CD4-positive, alpha-beta memory T cell (primary cell): ENCODE data around the gene FAF2. TPM values are rescaled to one million over a fixed set of nuclear protein-coding genes. Genes with fewer than 3 reads are reported as not detected.
A peak's percentile ranks its signal among the peaks of the same experiment; 100 is the strongest.

Experiments used
- CTCF ChIA-PET: fragments of 350-600 bp; sonication (Branson Sonifier 250); formaldehyde crosslinking; loops from one replicate; lab custom pipeline; 2021; ENCODE audit warnings: inconsistent platforms; ENCODE audit not compliant: partially characterized antibody; lab: Charles Lee
- POLR2A ChIA-PET: fragments of 350-600 bp; sonication (Branson Sonifier 250); formaldehyde crosslinking; loops from one replicate; lab custom pipeline; 2021; ENCODE audit not compliant: partially characterized antibody; lab: Charles Lee
- DNase-seq, 5 donors: peaks; one replicate each; pipeline versions ENCODE4 v3.0.0 to v3.0.0-alpha.2; 2020 to 2022; ENCODE audit warnings: mixed read lengths in 1 of 5
- H3K27ac ChIP-seq: one replicate; pipeline ENCODE4 v1.7.0; 2013; ENCODE audit warnings: low read depth, low read length
- H3K27me3 ChIP-seq: 2 replicates; pipeline ENCODE4 v1.7.0; 2013; ENCODE audit warnings: mild to moderate bottlenecking, low read length, moderate library complexity; ENCODE audit not compliant: insufficient read depth
- H3K36me3 ChIP-seq: 2 replicates; pipeline ENCODE4 v1.7.0; 2013; ENCODE audit warnings: mild to moderate bottlenecking, low read length, moderate library complexity; ENCODE audit not compliant: insufficient read depth
- H3K4me1 ChIP-seq: 2 replicates; pipeline ENCODE4 v1.7.0; 2013; ENCODE audit warnings: mild to moderate bottlenecking, low read length, moderate library complexity; ENCODE audit not compliant: insufficient read depth
- H3K4me3 ChIP-seq, 2 donors: one replicate each; pipeline ENCODE4 v1.7.0; 2013; ENCODE audit warnings: low read length in 2 of 2, mild to moderate bottlenecking in 1 of 2
- H3K9me3 ChIP-seq, 2 donors: one replicate each; pipeline ENCODE4 v1.7.0; 2013; ENCODE audit warnings: low read length in 2 of 2, control low read depth in 1 of 2; ENCODE audit not compliant: control insufficient read depth in 1 of 2
- H3K27ac Mint-ChIP-seq, 7 donors: one replicate each; pipeline ENCODE4 v1.8.0; 2020 to 2021; ENCODE audit warnings: mixed read lengths in 7 of 7, mild to moderate bottlenecking in 6 of 7, inconsistent platforms in 3 of 7, moderate library complexity in 3 of 7
- H3K27me3 Mint-ChIP-seq, 2 donors: one replicate each; pipeline ENCODE4 v1.8.0; 2020 to 2021; ENCODE audit warnings: mixed read lengths in 2 of 2
- H3K36me3 Mint-ChIP-seq, 2 donors: one replicate each; pipeline ENCODE4 v1.8.0; 2020 to 2021; ENCODE audit warnings: mixed read lengths in 2 of 2, inconsistent platforms in 1 of 2, mild to moderate bottlenecking in 1 of 2
- H3K4me1 Mint-ChIP-seq, 4 donors: one replicate each; pipeline ENCODE4 v1.8.0; 2020 to 2021; ENCODE audit warnings: mixed read lengths in 4 of 4, mild to moderate bottlenecking in 1 of 4
- H3K4me3 Mint-ChIP-seq, 8 donors: one replicate each; pipeline ENCODE4 v1.8.0; 2020 to 2021; ENCODE audit warnings: mixed read lengths in 8 of 8, mild to moderate bottlenecking in 7 of 8, moderate library complexity in 6 of 8, inconsistent platforms in 3 of 8
- H3K9me3 Mint-ChIP-seq, 8 donors: one replicate each; pipeline ENCODE4 v1.8.0; 2020 to 2021; ENCODE audit warnings: mixed read lengths in 8 of 8, mild to moderate bottlenecking in 5 of 8, inconsistent platforms in 3 of 8, moderate library complexity in 1 of 8
- intact Hi-C: fragments of 100-400 bp; cut with micrococcal nuclease; formaldehyde crosslinking; loops from one replicate; pipeline ENCODE4 v1.15.1; 2023
- polyA plus RNA-seq, 2 donors: library from polyadenylated mRNA; unstranded; fragments of 300-500 nt; fragmentation: Illumina TruSeq; gene quantifications; one replicate each; pipeline ENCODE4 v1.2.3, GENCODE V29; 2021
- total RNA-seq, 2 experiments: library from RNA; stranded (reverse); gene quantifications; one replicate each; pipeline ENCODE4 v1.2.3, GENCODE V29; 2021

Gene FAF2
- total and polyA plus RNA-seq, 4 experiments from 2014 or later, result 10.8 to 33.6 (median 25.4) TPM

- peaks cover 47 to 81% (median 57%) of the 10 kb centered on the region in 4 donors for H3K4me1 Mint-ChIP-seq
- H3K36me3 Mint-ChIP-seq, result peaks cover 6 to 34% of the 10 kb centered on the region in 2 donors
- no peaks in the 10 kb centered on the region for H3K27me3 Mint-ChIP-seq
- H3K9me3 Mint-ChIP-seq, result peaks cover 0 to 4% (median 0%) of the 10 kb centered on the region in 8 donors
- H3K27me3 ChIP-seq, result no peaks in the 10 kb centered on the region
- no peaks in the 10 kb centered on the region for H3K9me3 ChIP-seq
- DNase-seq, result no peak
- intact Hi-C loops, result loop anchor here (5.0 kb wide), 2 partner anchors 47 to 468 kb away; partner anchors contain the start of gene UIMC1
- peaks cover 60% of the 10 kb centered on the region for H3K4me1 ChIP-seq
- H3K4me3 Mint-ChIP-seq, result peak overlapping the region in 1 of 8 donors; percentile 99
- ChIA-PET CTCF (interaction anchor here (1.9 to 4.0 kb wide), 3 partner anchors 34 to 122 kb away, joined by 8 to 26 read pairs (median 25); partner anchors contain the start of genes CLTB and FAF2), POLR2A (interaction anchor here (1.3 to 20.1 kb wide), 8 partner anchors 4 to 150 kb away, joined by 3 to 533 read pairs (median 54); partner anchors contain the start of genes CDHR2, CLTB, FAF2 and RNF44)
- H3K36me3 ChIP-seq, result peaks cover 3% of the 10 kb centered on the region
- no peak overlapping the region for H3K4me3 ChIP-seq
- H3K27ac Mint-ChIP-seq, result peak overlapping the region; percentile 99 to 100 (median 100)
- no peak overlapping the region for H3K27ac ChIP-seq
Observed at GRCh38 chr5:176538989-176539384, 90.8 kb downstream of the FAF2 start.

GRCh38 chr5:176540476-176540899 lies 92.3 kb downstream of the FAF2 start:
- peaks cover 62% of the 10 kb centered on the region for H3K4me1 ChIP-seq
- Mint-ChIP-seq H3K9me3 (peaks cover 0 to 4% (median 0%) of the 10 kb centered on the region in 8 donors), H3K27me3 (no peaks in the 10 kb centered on the region), H3K27ac (peak overlapping the region; percentile 95 to 100 (median 98)), H3K36me3 (peaks cover 3 to 25% of the 10 kb centered on the region in 2 donors), H3K4me3 (peak overlapping the region; percentile 25 to 97 (median 90)), H3K4me1 (peaks cover 42 to 80% (median 52%) of the 10 kb centered on the region in 4 donors)
- ChIA-PET POLR2A (interaction anchor here (1.7 to 20.1 kb wide), 5 partner anchors 11 to 179 kb away, joined by 4 to 533 read pairs (median 22); partner anchors contain the start of genes CLTB, FAF2, KIAA1191 and RNF44), CTCF (interaction anchor here (0.7 to 3.9 kb wide), 4 partner anchors 10 to 125 kb away, joined by 3 to 40 read pairs (median 3); partner anchors contain the start of gene FAF2)
- no peaks in the 10 kb centered on the region for H3K27me3 ChIP-seq
- H3K4me3 ChIP-seq, result no peak overlapping the region
- H3K27ac ChIP-seq, result peak overlapping the region; percentile 86
- intact Hi-C loops, result no loop called here
- no peaks in the 10 kb centered on the region for H3K9me3 ChIP-seq
- no peak for DNase-seq
- H3K36me3 ChIP-seq, result no peaks in the 10 kb centered on the region

DNA sequence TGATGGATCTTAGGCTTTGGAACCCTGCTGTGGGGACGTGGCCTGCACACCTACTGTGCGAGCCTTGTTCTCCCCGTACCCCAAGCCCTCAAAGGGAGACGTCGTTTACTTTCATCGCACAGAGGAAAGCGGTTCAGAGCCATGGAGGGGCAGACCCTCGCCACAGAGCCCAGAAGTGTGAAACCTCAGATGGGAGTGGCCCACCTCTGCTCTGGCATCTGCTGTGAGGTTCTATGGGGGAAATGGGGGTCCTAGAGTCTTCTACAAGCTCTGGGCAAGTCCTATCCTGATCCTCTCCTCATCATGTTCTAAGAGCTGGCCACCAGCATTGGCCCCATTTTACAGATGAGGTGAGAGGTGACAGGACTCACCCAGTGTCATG lies 92.8 kb downstream of the FAF2 start:
- Mint-ChIP-seq H3K4me3 (peak overlapping the region; percentile 83 to 97 (median 92)), H3K4me1 (peaks cover 42 to 79% (median 55%) of the 10 kb centered on the region in 4 donors), H3K27me3 (no peaks in the 10 kb centered on the region), H3K36me3 (peaks cover 0 to 20% of the 10 kb centered on the region in 2 donors), H3K27ac (peak overlapping the region; percentile 95 to 100 (median 98)), H3K9me3 (peaks cover 0 to 4% (median 0%) of the 10 kb centered on the region in 8 donors)
- H3K36me3 ChIP-seq, result no peaks in the 10 kb centered on the region
- H3K9me3 ChIP-seq, result no peaks in the 10 kb centered on the region
- no peaks in the 10 kb centered on the region for H3K27me3 ChIP-seq
- POLR2A ChIA-PET, result interaction anchor here (0.7 to 20.1 kb wide), 7 partner anchors 11 to 180 kb away, joined by 3 to 533 read pairs (median 22); partner anchors contain the start of genes CLTB, FAF2, KIAA1191 and RNF44
- H3K4me1 ChIP-seq, result peaks cover 66% of the 10 kb centered on the region
- CTCF ChIA-PET, result interaction anchor here (2.0 to 3.9 kb wide), 2 partner anchors 11 to 93 kb away, joined by 11 to 40 read pairs; partner anchors contain the start of gene FAF2
- DNase-seq, result peak in 4 of 5 donors; percentile 26 to 47 (median 38)
- H3K4me3 ChIP-seq, result peak overlapping the region; percentile 53 to 81
- intact Hi-C loops, result no loop called here
- peak overlapping the region; percentile 86 for H3K27ac ChIP-seq

DNA sequence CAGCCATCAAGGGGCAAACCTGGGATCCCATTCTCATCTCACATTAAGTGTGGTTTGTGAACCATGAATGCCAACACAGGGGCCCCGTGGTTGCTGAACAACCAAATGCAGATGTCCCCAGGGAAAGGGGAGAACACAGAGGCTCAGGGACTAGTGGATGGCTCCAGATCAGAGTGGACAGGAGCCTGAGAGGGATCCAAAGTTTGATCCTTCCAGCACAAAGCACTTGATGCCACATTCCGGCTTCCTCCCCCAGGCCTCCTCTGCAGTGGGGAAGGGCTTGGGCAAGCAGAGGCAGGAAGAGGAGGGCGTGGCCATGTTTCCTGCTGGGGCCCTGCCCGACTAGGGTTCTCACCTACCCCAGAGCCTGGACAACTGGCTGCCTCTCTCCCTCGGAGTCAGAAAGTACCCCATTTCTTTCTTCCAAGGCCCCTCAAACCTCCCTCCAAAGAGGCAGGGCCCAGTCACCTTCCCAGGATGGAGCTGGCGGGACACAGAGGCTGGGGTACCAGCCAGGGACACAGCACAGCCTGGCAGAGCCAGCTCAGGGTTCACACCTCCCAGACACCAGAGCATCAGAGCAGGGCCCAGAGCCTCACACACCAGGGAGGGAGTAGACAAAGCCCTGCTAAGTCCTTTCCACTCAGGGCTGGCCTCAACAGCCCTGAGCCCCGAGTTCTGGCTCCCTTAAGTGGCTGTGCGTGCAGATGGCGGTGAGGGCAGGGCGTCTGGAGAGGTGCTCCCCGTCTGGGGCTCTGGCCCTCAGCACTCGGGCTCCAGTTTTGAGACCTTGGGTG lies 93.4 kb downstream of the FAF2 start:
- H3K9me3 ChIP-seq, result no peaks in the 10 kb centered on the region
- H3K27ac ChIP-seq, result peak overlapping the region; percentile 86
- H3K4me3 ChIP-seq, result peak overlapping the region; percentile 53 to 81
- no peaks in the 10 kb centered on the region for H3K27me3 ChIP-seq
- peak; percentile 74 to 86 (median 78) for DNase-seq
- Mint-ChIP-seq H3K4me1 (peaks cover 45 to 83% (median 59%) of the 10 kb centered on the region in 4 donors), H3K9me3 (peaks cover 0 to 4% (median 0%) of the 10 kb centered on the region in 8 donors), H3K36me3 (peaks cover 0 to 16% of the 10 kb centered on the region in 2 donors), H3K27ac (peak overlapping the region; percentile 95 to 100 (median 98)), H3K4me3 (peak overlapping the region; percentile 83 to 97 (median 92)), H3K27me3 (no peaks in the 10 kb centered on the region)
- no peaks in the 10 kb centered on the region for H3K36me3 ChIP-seq
- POLR2A ChIA-PET, result interaction anchor here (0.7 to 20.1 kb wide), 12 partner anchors 12 to 189 kb away, joined by 3 to 533 read pairs (median 12); partner anchors contain the start of genes CLTB, FAF2, HIGD2A and KIAA1191
- intact Hi-C loops, result no loop called here
- H3K4me1 ChIP-seq, result peaks cover 66% of the 10 kb centered on the region
- CTCF ChIA-PET, result interaction anchor here (1.4 to 3.9 kb wide), 4 partner anchors 11 to 164 kb away, joined by 3 to 40 read pairs (median 8); partner anchors contain the start of gene FAF2

DNA sequence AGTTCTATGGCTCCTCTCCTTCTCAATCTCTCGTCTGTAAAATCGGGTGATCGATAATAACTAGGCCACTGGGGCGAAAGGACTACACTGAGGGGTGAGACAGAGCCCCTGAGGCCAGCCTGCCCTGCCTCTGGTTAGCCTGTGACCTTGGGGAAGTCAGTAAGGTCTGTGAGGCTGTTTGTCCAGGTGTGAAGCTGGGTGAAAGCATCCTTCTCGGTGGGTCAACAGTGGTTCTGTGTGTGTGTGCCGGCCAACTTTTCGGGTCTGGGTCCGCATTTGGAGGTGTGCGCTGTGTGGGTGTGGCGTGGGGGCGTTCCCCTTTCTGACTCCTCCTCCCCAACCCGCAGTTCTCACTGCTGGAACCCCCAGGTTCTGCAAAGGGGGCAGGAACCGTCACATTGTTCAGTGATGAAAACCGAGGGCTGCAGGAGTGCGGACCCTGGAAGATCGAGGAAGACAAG lies 94.0 kb downstream of the FAF2 start:
- Histone ChIP-seq H3K4me3 (peak overlapping the region; percentile 53 to 81), H3K27ac (peak overlapping the region; percentile 86), H3K27me3 (no peaks in the 10 kb centered on the region), H3K9me3 (no peaks in the 10 kb centered on the region), H3K4me1 (peaks cover 66% of the 10 kb centered on the region), H3K36me3 (no peaks in the 10 kb centered on the region)
- intact Hi-C loops, result no loop called here
- H3K27ac Mint-ChIP-seq, result peak overlapping the region; percentile 95 to 100 (median 98)
- ChIA-PET POLR2A (interaction anchor here (0.9 to 20.1 kb wide), 13 partner anchors 12 to 190 kb away, joined by 3 to 533 read pairs (median 11); partner anchors contain the start of genes CLTB, FAF2, HIGD2A and KIAA1191), CTCF (interaction anchor here (1.0 to 3.9 kb wide), 9 partner anchors 8 to 164 kb away, joined by 3 to 40 read pairs (median 11); partner anchors contain the start of gene FAF2)
- no peaks in the 10 kb centered on the region for H3K27me3 Mint-ChIP-seq
- H3K36me3 Mint-ChIP-seq, result peaks cover 0 to 14% of the 10 kb centered on the region in 2 donors
- peaks cover 0 to 4% (median 0%) of the 10 kb centered on the region in 8 donors for H3K9me3 Mint-ChIP-seq
- H3K4me1 Mint-ChIP-seq, result peaks cover 45 to 83% (median 59%) of the 10 kb centered on the region in 4 donors
- peak overlapping the region; percentile 83 to 97 (median 92) for H3K4me3 Mint-ChIP-seq
- peak; percentile 56 to 66 (median 62) for DNase-seq

GRCh38 chr5:176542596-176543427 lies 94.6 kb downstream of the FAF2 start:
- ChIA-PET POLR2A (interaction anchor here (0.7 to 20.1 kb wide), 20 partner anchors 12 to 591 kb away, joined by 3 to 533 read pairs (median 4); partner anchors contain the start of genes CLTB, FAF2, HIGD2A and KIAA1191), CTCF (interaction anchor here (0.6 to 3.9 kb wide), 14 partner anchors 8 to 165 kb away, joined by 3 to 40 read pairs (median 5); partner anchors contain the start of gene FAF2)
- H3K27ac ChIP-seq, result peak overlapping the region; percentile 86
- intact Hi-C loops, result loop anchor here (1.0 kb wide), 3 partner anchors 9 to 127 kb away; partner anchors contain the start of genes CLTB and FAF2
- peaks cover 50 to 85% (median 64%) of the 10 kb centered on the region in 4 donors for H3K4me1 Mint-ChIP-seq
- H3K4me1 ChIP-seq, result peaks cover 71% of the 10 kb centered on the region
- H3K36me3 Mint-ChIP-seq, result peaks cover 0 to 8% of the 10 kb centered on the region in 2 donors
- no peaks in the 10 kb centered on the region for H3K9me3 ChIP-seq
- peak overlapping the region; percentile 65 to 81 for H3K4me3 ChIP-seq
- H3K27ac Mint-ChIP-seq, result peak overlapping the region; percentile 95 to 100 (median 98)
- no peaks in the 10 kb centered on the region for H3K27me3 ChIP-seq
- peak in 1 of 5 donors; percentile 37 for DNase-seq
- no peaks in the 10 kb centered on the region for H3K36me3 ChIP-seq
- H3K9me3 Mint-ChIP-seq, result no peaks in the 10 kb centered on the region
- H3K27me3 Mint-ChIP-seq, result no peaks in the 10 kb centered on the region
- H3K4me3 Mint-ChIP-seq, result peak overlapping the region; percentile 87 to 97 (median 92)
